ENCODE results near the gene PRLR. TPM values are rescaled to one million over a fixed set of nuclear protein-coding genes. Genes with fewer than 3 reads are reported as not detected.

The PRLR gene
- total and polyA plus RNA-seq, 10 of the 15 experiments (the other 5 are each of a cell fraction or from before 2014, with no cell fraction given) = 0.03 to 8.1 (median 0.20) TPM

GRCh38 chr5:35229076-35230037 lies 930 bp downstream of the PRLR start (continued):
- TF ChIP-seq HDGF (IDR thresholded peaks at IDR 0.05) = peak; percentile 71; the same call in 1 of the 2 replicates
- TF ChIP-seq, protein P1, sequence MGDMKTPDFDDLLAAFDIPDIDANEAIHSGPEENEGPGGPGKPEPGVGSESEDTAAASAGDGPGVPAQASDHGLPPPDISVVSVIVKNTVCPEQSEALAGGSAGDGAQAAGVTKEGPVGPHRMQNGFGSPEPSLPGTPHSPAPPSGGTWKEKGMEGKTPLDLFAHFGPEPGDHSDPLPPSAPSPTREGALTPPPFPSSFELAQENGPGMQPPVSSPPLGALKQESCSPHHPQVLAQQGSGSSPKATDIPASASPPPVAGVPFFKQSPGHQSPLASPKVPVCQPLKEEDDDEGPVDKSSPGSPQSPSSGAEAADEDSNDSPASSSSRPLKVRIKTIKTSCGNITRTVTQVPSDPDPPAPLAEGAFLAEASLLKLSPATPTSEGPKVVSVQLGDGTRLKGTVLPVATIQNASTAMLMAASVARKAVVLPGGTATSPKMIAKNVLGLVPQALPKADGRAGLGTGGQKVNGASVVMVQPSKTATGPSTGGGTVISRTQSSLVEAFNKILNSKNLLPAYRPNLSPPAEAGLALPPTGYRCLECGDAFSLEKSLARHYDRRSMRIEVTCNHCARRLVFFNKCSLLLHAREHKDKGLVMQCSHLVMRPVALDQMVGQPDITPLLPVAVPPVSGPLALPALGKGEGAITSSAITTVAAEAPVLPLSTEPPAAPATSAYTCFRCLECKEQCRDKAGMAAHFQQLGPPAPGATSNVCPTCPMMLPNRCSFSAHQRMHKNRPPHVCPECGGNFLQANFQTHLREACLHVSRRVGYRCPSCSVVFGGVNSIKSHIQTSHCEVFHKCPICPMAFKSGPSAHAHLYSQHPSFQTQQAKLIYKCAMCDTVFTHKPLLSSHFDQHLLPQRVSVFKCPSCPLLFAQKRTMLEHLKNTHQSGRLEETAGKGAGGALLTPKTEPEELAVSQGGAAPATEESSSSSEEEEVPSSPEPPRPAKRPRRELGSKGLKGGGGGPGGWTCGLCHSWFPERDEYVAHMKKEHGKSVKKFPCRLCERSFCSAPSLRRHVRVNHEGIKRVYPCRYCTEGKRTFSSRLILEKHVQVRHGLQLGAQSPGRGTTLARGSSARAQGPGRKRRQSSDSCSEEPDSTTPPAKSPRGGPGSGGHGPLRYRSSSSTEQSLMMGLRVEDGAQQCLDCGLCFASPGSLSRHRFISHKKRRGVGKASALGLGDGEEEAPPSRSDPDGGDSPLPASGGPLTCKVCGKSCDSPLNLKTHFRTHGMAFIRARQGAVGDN (IDR thresholded peaks at IDR 0.05) = no peak
- TF ChIP-seq, protein P2, sequence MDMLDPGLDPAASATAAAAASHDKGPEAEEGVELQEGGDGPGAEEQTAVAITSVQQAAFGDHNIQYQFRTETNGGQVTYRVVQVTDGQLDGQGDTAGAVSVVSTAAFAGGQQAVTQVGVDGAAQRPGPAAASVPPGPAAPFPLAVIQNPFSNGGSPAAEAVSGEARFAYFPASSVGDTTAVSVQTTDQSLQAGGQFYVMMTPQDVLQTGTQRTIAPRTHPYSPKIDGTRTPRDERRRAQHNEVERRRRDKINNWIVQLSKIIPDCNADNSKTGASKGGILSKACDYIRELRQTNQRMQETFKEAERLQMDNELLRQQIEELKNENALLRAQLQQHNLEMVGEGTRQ (IDR thresholded peaks at IDR 0.05; ENCODE audit: borderline replicate concordance, low read depth, low read length) = no peak
- TF ChIP-seq ETV6 (conservative IDR thresholded peaks at IDR 0.05 in 1 of 2, IDR thresholded peaks at IDR 0.05 in 1 of 2; ENCODE audit: borderline replicate concordance in 1 of 2, low read depth in 1 of 2) = no peak
- TF ChIP-seq FOXM1 (IDR thresholded peaks at IDR 0.05; ENCODE audit: low read depth, low read length) = no peak
- TF ChIP-seq BCL11A (IDR thresholded peaks at IDR 0.05; ENCODE audit: low read depth, low read length) = no peak
- no peak for TF ChIP-seq PRDM15 (CRISPR knock-in tag; IDR thresholded peaks at IDR 0.05)
- no peak for TF ChIP-seq DPF2 (IDR thresholded peaks at IDR 0.05)
- peak; percentile 53; the same call in 1 of the 2 replicates for TF ChIP-seq RB1 (IDR thresholded peaks at IDR 0.05; ENCODE audit: borderline replicate concordance)
- no peak for TF ChIP-seq HDAC6 (IDR thresholded peaks at IDR 0.05; ENCODE audit: unreplicated experiment)
- peak; percentile 78 for TF ChIP-seq ZNF384 (IDR thresholded peaks at IDR 0.05; ENCODE audit: borderline replicate concordance, low read depth, low read length)
- no peak for TF ChIP-seq GATAD2B (conservative IDR thresholded peaks at IDR 0.05; ENCODE audit: low read depth)
- no peak for TF ChIP-seq NR2C2 (IDR thresholded peaks at IDR 0.05; ENCODE audit: borderline replicate concordance, control insufficient read depth, insufficient read length, low read depth)
- peak; percentile 45 to 73; a peak in 3 of 4 replicates for TF ChIP-seq IKZF2 (IDR thresholded peaks at IDR 0.05)
- TF ChIP-seq, protein P3, sequence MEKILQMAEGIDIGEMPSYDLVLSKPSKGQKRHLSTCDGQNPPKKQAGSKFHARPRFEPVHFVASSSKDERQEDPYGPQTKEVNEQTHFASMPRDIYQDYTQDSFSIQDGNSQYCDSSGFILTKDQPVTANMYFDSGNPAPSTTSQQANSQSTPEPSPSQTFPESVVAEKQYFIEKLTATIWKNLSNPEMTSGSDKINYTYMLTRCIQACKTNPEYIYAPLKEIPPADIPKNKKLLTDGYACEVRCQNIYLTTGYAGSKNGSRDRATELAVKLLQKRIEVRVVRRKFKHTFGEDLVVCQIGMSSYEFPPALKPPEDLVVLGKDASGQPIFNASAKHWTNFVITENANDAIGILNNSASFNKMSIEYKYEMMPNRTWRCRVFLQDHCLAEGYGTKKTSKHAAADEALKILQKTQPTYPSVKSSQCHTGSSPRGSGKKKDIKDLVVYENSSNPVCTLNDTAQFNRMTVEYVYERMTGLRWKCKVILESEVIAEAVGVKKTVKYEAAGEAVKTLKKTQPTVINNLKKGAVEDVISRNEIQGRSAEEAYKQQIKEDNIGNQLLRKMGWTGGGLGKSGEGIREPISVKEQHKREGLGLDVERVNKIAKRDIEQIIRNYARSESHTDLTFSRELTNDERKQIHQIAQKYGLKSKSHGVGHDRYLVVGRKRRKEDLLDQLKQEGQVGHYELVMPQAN (conservative IDR thresholded peaks at IDR 0.05) = no peak
- TF ChIP-seq SP1 (IDR thresholded peaks at IDR 0.05; ENCODE audit: low read depth, low read length) = no peak
- TF ChIP-seq CBFB (IDR thresholded peaks at IDR 0.05; ENCODE audit: low read depth) = no peak
- TF ChIP-seq KDM1A (IDR thresholded peaks at IDR 0.05; ENCODE audit: borderline replicate concordance) = no peak
